Hepatic stellate cell (primary cell): ENCODE measurements around the gene PARP14.
"Not testable (repeated sequence)": the region's sequence is repeated elsewhere in the genome, so short reads cannot be mapped to it uniquely, and the experiment has no call there.

ENCODE experiments used
- DNase-seq: peaks from one replicate; pipeline ENCODE4 v3.0.0; 2011; ENCODE audit warnings: low spot score

PARP14 gene

DNA sequence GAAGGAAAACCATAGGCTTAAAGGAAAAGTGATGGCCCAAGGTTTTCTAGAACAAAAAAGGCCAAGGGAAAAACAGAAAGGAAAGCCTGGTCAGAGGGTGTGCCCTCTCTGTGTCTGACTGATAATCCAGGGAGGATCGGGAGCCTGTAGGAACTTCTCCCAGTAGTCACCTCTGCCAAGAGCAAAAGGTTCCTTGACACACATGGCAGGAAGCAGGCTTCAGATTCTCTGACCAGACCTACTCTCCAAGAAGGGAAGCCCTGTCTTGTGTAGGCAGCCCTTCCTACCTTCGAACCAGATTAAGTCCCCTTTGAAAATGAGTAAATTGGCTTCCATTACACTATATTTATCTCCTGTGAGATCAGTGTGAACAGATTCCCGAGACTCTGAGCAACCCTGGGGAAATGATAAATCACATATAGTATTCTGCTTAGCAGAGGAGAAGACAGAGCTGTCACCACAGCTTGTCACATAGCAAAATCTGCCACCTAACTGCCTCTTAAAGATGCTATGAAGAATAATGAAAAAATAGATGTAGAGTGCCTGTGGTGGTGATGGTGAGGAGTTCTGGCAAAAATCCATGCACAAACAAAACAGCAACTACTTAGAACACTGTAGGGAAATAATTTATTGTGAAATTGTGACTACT lies 38.8 kb downstream of the PARP14 start:
- no peak for DNase-seq

DNA sequence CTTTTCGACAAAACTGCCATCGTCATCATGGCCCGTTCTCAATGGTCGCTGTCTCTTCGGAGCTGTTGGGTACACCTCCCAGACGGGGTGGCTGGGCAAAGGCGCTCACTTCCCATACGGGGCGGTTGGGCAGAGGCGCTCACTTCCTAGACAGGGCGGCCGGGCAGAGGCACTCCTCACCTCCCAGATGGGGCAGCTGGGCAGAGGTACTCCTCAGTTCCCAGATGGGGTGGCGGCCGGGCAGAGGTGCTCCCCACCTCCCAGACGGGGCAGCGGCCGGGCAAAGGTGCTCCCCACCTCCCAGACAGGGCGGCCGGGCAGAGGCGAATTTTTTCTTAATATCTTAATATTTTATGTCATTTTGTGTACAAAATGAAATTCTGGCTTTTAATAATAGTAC lies 44.5 kb downstream of the PARP14 start:
- DNase-seq, result no peak

DNA sequence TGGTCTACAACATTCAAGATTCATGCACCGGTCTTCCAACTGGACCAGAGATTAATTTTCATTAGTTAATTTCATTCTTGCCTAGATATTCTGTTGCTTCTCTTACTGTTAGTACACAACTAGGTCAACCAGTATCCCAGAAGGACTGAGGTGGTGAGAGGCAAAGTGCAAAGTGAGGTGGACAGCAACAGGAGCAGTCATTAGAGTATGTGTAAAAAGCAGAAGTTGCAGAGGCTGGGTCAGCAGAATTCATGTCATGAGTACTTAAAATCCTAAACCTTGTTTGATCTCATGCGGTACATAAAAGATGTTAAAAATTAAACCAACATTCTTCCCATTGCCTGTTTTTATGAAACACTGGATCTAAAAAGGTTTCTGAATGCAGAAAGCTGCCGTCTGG lies 46.7 kb downstream of the PARP14 start:
- DNase-seq, result no peak

DNA sequence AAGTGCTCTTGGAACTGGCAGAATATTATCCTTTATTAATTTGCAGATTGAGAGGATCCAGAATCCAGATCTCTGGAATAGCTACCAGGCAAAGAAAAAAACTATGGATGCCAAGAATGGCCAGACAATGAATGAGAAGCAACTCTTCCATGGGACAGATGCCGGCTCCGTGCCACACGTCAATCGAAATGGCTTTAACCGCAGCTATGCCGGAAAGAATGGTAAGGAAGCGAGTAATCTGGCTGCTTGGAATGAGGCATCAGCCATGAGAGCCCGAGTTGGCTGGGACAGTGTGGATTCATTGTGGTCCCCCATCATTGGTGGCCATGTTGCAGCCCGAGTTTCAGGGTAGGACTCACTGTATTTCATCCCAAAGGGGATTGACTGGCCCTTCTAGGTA lies 47.1 kb downstream of the PARP14 start:
- DNase-seq, result no peak

DNA sequence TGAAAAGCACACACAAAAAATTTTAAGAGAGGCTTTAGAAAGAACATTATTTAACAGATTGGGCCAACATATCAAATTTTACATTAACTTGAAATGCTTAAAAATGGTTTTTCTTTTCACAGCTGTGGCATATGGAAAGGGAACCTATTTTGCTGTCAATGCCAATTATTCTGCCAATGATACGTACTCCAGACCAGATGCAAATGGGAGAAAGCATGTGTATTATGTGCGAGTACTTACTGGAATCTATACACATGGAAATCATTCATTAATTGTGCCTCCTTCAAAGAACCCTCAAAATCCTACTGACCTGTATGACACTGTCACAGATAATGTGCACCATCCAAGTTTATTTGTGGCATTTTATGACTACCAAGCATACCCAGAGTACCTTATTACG lies 47.5 kb downstream of the PARP14 start:
- DNase-seq, result no peak

DNA sequence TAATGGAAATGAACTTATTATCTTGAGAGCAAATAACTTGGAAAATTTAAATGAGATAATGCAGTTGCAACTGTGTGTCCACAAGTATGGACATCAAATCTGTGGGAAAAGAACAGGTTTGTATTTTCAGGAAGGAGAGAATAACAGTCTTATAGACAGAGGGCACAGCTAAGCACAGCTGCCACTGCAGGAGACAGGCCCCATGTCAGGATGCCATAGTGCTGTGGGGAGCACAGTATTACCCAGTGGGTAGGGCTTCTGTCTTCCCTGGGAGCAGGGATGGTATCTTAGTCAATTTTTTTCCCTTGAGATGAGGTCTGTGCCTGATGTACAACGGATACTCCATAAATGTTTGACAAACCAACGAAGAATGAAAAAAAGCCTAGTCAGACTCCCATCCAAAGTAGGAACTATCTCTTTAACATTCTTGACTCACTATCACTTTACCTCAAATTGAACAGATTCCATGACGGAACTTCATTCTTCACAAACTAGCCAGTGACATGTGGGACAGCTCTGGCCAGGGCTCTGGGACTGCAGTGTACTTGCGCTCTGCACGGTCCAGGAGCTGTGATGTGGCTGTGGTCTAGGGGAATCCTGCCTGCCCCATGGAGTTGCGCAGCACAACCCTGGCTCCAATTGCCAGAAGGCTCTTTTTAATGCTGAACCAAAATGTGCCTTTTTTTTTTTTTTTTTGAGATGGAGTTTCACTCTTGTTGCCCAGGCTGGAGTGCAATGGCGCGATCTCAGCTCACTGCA lies 48.3 kb downstream of the PARP14 start:
- DNase-seq, result no peak

DNA sequence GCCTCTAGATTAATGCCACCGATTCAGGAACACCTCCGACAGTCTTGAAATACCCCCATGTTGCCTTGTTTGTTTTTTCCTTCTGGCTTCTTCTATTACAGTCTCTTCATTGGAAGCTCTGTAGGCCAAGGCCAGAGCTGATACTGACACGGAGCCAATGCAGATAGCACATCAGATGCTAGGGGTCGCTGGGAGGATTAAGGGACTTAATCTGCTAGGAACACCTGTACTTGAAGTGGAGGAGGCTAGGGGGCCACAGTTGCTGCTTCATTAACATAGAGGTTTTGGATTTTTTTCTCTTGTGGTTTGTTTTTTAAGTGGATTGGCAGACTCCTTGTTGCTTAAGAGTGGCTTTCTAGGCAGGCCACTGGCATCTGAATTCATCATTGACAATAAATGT lies 49.6 kb downstream of the PARP14 start:
- no peak for DNase-seq

DNA sequence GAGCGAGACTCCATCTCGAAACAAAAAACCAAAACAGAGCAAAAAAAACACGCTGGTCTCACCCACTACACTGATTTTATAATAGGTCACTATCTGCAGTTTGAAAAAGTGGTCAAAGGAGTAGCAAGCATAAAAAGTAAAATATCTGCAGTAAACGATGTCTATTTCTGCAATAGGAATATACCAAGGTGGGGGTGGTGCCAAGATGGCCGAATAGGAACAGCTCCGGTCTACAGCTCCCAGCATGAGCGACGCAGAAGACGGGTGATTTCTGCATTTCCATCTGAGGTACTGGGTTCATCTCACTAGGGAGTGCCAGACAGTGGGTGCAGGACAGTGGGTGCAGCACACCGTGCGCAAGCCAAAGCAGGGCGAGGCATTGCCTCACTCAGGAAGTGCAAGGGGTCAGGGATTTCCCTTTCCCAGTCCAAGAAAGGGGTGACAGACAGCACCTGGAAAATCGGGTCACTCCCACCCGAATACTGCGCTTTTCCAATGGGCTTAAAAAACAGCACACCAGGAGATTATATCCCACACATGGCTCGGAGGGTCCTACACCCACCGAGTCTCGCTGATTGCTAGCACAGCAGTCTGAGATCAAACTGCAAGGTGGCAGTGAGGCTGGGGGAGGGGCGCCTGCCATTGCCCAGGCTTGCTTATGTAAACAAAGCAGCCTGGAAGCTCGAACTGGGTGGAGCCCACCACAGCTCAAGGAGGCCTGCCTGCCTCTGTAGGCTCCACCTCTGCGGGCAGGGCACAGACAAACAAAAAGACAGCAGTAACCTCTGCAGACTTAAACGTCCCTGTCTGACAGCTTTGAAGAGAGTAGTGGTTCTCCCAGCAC lies 52.3 kb downstream of the PARP14 start:
- DNase-seq, result not testable (repeated sequence)

DNA sequence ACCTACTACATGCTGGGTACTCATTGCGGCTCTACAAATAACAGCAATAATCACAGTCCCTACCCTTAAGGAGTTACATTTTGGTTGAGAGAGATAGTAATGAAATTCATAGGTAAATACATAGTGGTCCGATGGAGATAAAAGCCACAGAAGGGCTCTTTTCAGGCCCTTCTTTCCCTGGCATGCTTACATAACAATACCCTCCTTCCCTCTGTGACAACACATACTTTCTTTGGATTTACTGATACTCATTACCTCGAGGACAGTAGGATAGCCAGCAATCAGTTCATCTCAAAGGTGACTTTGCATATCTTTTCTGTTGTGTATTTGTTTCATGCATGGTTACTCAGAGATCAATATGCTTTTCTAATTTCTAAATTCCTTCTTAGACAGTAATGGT lies 58.5 kb downstream of the PARP14 start:
- DNase-seq, result no peak

DNA sequence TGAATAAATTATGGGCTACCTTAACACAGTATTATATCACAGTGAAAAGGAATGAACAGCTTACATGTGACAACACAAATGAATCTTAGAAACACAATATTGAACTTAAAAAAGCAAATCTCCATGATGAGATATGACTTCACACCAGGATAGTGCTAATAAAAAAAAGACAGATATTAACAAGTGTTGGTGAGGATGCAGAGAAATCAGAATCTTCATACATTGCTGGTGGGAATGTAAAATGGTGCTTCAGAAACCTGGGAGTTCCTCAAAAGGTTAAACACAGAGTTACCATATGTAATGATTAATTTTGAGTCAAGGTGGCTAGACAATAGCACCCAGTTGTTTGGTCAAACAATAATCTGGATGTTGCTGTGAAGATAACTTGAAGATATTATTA lies 61.6 kb downstream of the PARP14 start:
- DNase-seq, result no peak

DNA sequence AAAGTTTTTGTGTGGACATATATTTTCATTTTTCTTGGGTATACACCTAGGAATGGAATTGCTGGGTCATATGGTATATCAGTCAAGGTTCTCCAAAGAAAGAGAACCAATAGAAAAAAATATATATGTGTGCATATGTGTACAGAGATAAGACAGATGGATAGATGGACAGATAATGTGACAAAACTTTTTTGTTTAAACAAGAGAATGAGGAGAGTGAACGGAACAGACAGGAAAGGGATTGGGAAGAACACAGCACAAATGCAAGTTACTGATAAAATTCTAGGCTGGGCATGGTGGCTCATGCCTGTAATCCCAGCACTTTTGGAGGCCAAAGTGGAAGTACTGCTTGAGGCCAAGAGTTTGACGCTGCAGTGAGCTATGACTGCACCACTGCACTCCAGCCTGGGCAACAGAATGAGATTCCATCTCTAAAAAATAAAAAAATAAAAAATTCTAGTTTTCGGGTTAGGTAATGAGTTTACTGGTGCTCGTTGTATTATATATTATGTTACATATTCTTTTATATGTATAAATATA lies 63.0 kb downstream of the PARP14 start:
- no peak for DNase-seq

DNA sequence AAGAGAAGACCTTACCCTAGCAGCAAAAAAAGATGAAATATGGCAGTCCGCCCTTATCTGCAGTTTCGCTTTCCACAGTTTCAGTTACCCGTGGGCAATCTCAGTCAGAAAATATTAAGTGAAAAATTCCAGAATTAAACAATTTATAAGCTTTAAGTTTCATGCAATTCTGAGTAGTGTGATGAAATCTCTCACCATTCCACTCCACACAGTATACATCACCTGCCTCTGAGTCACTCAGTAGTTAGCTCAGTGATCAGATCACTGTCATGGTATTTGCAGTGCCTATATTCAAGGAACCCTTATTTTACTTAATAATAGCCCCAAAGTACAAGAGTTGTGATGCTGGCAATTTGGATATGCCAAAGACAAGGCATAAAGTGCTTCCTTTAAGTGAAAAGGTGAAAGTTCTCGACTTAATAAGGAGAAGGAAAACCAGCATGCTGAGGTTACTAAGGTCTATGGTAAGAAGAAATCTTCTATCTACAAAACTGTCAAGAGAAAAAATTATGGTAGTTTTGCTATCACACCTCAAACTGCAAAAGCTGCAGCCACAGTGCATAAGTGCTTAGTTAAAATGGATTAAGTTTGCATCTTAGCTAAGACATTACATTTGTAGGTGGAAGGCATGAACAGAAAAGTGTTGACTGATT lies 64.9 kb downstream of the PARP14 start:
- DNase-seq, result no peak

DNA sequence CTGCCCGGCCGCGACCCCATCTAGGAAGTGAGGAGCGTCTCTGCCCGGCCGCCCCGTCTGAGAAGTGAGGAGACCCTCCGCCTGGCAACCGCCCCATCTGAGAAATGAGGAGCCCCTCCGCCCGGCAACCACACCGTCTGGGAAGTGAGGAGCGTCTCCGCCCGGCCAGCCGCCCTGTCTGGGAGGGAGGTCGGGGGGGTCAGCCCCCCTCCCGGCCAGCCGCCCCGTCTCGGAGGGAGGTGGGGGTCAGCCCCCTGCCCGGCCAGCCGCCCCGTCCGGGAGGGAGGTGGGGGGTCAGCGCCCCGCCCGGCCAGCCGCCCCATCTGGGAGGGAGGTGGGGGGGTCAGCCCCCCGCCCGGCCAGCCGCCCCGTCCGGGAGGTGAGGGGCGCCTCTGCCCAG lies 66.7 kb downstream of the PARP14 start:
- not testable (repeated sequence) for DNase-seq

DNA sequence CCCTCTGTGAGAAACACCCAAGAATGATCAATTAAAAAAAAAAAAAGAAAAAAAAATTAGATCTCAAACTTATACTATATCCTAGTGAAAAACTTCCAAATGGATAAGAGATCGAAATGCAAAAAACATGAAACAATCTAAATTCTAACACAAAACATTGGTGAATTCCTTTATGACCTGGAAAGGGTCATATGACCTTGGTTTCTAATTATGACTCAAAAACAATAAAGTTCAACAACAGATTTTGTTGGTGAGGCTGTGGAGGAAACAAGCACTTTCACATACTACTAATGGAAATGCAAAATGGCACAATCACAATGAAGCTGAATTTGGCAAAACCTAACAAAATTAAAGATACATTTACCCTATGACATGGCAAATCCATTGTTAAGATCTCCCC lies 67.7 kb downstream of the PARP14 start:
- DNase-seq, result no peak

DNA sequence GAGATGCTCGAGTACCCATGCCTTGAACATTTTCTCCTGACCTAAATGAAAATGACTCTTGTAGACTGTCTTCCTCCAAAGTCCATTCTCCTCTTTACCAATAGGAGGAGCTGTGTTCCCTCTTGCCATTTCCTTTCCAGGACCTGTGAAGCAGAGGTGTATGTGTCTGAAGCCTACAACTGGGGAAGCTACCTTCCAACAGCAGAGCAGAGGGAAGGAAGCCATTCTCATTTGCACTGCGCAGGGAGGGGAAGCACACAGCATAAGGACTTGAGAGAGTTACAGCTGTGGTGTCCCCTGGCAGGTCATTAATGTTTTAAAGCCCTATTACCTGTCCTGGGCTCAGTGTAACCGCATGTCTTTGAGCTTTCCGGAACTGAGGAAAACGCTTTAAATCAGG lies 74.3 kb downstream of the PARP14 start:
- peak; percentile 27 for DNase-seq

DNA sequence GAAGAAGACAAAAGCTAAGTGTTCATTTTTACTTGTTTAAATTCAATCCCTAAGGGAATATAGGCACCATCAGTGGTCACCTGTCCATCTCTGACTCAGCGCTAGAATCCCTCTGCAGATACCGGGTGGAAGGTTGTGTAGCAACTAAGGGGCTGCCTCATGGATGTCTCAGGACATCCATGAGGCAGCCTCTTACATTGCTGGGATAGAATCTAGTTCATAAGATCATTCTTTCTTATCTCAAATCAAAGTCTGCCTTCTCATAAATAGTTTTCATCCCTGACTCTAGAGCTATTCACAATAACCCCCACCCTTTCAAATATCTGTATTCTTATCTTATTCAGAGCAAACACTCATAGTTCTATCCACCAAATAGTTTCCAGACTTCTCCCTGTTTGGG lies 74.9 kb downstream of the PARP14 start:
- DNase-seq, result no peak

DNA sequence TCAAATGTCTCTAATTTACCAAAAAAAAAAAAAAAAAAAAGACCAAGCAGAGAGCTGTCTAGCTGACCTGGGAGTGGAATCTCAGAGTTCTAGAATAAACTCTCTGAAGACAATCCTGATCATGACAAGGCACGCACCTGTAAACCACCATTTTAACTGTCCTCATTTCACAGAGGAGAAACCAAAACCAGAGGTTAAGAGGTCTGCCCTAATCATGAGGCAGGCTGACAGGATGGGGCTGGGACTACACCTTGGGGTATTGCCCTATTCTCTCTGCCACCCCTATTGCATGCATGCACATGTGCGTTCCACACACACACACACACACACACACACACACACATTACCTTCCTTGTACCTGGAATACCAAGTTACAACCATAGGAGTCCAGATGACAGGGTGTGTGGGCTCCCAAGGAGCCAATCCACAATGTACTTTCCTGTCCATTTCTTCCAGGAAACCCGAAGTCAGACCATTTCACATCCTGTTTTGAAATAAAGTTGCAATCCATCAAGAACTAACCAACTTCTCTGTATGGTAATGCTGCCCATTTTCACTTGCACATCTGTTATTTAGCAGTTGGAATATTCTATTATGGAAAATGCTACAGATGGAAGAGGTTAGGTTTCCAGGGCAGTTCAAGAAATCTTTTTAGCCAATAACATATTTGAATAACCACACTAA lies 78.4 kb downstream of the PARP14 start:
- no peak for DNase-seq

DNA sequence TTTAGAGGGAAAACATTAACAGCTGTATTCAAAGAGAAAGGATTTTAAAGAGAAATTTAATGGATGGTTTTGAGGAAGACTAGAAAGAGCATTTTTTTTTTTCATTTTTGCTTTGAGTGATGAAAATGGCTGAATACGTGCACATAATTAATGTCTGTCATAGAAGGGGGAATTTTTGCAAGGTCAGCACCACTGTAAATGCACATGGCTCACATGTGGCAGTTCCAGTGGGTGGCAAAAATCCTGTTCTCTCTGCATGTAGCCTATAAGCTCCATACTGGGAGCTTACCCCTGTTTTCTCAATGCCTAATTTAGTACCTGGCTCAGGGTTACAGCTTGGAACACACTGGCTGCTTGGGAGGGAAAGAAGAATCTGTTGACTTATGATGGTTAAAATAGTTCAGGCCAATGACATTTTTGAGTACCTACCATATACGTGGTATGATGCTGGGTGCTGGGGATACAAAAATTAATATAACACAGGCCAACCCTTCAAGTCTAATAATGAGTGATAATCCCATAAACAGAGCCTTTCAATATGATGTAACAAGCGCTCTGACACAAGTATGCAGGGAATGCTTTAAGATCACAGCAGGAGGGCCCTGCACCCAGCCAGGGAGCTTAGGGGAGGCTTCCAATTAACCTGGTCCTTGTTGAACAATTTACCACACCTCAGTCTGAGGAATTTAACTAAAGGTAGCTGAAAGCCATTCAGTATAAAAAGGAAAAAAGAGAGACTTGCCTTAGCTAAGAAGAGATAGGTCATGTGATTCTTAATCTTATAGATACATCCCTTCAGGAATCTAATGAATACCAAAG lies 80.0 kb downstream of the PARP14 start:
- no peak for DNase-seq

DNA sequence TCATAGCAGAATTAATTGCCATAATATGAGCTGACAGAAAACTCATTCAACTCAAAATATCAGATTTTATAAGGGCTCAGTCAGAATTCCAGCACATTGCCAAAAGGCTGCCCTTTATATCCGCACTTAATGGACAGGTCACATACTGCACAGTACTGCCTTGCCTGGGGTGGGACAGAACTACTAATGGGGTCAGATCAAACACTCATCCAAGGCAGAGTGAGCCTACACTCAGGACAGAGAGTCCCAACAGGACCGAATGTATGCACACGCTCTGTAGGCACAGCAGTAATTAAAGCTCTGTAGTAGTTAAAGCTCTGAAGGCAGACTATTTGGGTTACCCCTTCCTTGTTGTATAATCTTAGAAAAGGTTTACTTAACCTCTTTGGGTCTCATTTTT lies 85.8 kb downstream of the PARP14 start:
- DNase-seq, result no peak

DNA sequence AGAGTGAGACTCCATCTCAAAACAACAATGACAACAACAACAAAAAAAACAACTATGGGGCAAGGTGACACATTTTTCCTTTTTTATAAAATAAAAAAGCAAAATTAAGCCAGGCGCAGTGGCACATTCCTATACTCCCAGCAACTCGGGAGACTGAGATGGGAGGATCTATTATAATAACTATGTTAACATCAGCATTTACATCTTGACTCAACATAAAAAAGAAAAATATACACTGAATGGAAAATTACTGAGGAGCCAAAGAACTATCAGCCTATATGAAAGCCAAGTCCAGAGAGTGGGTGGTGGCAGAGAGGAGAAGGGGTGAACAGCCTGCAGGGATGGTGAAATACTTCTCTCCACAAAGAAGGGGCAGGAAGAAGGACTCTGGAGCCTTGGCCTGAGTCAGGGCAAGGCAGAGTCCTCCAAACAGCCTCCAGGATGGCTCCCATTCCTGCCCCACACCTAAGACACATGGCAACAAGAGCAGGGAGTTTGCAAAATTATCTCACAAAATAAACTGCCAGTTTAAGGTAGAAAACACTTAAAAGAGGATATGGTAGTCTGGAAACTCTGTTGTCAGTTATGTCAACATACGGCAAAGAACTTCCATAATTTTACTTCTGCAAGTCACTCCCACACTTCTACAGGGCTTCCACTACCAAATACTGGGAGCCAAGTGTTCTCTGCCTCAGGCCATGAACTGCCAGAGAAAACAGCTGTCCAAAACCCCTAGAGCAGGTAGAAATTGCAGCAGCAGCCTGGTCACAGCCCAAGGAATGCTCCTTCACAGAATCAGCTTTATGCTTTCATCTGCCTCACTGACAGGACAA lies 87.1 kb downstream of the PARP14 start:
- DNase-seq, result no peak
